A673 (cell line): ENCODE measurements around the gene EMID1. TPM values are rescaled to one million over a fixed set of nuclear protein-coding genes. Genes with fewer than 3 reads are reported as not detected.

Experiments
- BruUV-seq: library from RNA; stranded (reverse); fragments of 400-500 nt; replicated peaks from 2 replicates; lab custom pipeline; 2021; lab: Mats Ljungman, UMichigan
- CTCF ChIA-PET: fragments of 300-600 bp; sonication (Branson Sonifier 250); formaldehyde crosslinking; loops from one replicate; lab custom pipeline; 2022; ENCODE audit warnings: antibody characterized with exemption; lab: Charles Lee
- POLR2A ChIA-PET: fragments of 300-600 bp; sonication (Branson Sonifier 250); formaldehyde crosslinking; loops from one replicate; lab custom pipeline; 2022; ENCODE audit warnings: antibody characterized with exemption; ENCODE audit not compliant: low non-redundant PET; lab: Charles Lee
- DNase-seq: peaks from one replicate; pipeline ENCODE4 v3.0.0-alpha.2; 2015; ENCODE audit warnings: low spot score
- H3K27ac ChIP-seq: fragments of 200-600 bp; sonication (generic); 2 replicates; pipeline ENCODE4 v1.5.1; 2016; ENCODE audit warnings: mixed run types, low read depth, mild to moderate bottlenecking, mixed read lengths, antibody characterized with exemption, low read length; ENCODE audit not compliant: poor library complexity, severe bottlenecking
- H3K27me3 ChIP-seq: fragments of 200-600 bp; sonication (generic); replicated peaks from 2 replicates; pipeline ENCODE4 v1.6.1; 2017; ENCODE audit warnings: mixed run types, low read depth, mild to moderate bottlenecking, mixed read lengths, antibody characterized with exemption, low read length; ENCODE audit not compliant: insufficient read depth, poor library complexity
- H3K36me3 ChIP-seq: fragments of 200-600 bp; sonication (generic); 2 replicates; pipeline ENCODE4 v1.6.1; 2016; ENCODE audit warnings: mixed run types, mild to moderate bottlenecking, mixed read lengths, antibody characterized with exemption, low read length; ENCODE audit not compliant: insufficient read depth, poor library complexity, severe bottlenecking
- H3K4me1 ChIP-seq: fragments of 200-600 bp; sonication (generic); 2 replicates; pipeline ENCODE4 v1.6.1; 2017; ENCODE audit warnings: mixed run types, mild to moderate bottlenecking, mixed read lengths, antibody characterized with exemption, low read length; ENCODE audit not compliant: insufficient read depth, poor library complexity, severe bottlenecking
- H3K4me3 ChIP-seq: fragments of 200-600 bp; sonication (generic); 2 replicates; pipeline ENCODE4 v1.5.1; 2016; ENCODE audit warnings: low read depth, mixed run types, mild to moderate bottlenecking, mixed read lengths, low read length; ENCODE audit not compliant: poor library complexity, severe bottlenecking
- H3K9me3 ChIP-seq: fragments of 200-600 bp; sonication (generic); 2 replicates; pipeline ENCODE4 v1.6.1; 2016; ENCODE audit warnings: mixed run types, low read depth, mild to moderate bottlenecking, mixed read lengths, antibody characterized with exemption, low read length; ENCODE audit not compliant: poor library complexity, severe bottlenecking
- CTCF ChIP-seq: fragments of 300-800, 200-600 bp; sonication (generic); conservative IDR thresholded peaks from 2 replicates; pipeline ENCODE4 v1.5.1; 2017; ENCODE audit warnings: low read depth, mild to moderate bottlenecking, antibody characterized with exemption, low read length, moderate library complexity, mixed read lengths
- EZH2 ChIP-seq: fragments of 200-600 bp; sonication (generic); IDR thresholded peaks from 2 replicates; pipeline ENCODE4 v1.6.1; 2017; ENCODE audit warnings: borderline replicate concordance, low read depth, mild to moderate bottlenecking, mixed read lengths, antibody characterized with exemption, low read length; ENCODE audit not compliant: poor library complexity, severe bottlenecking
- intact Hi-C: fragments of 100-400 bp; cut with micrococcal nuclease; formaldehyde crosslinking; loops from one replicate; pipeline ENCODE4 v1.10.0; 2022; ENCODE audit not compliant: unreplicated experiment
- total RNA-seq: library from RNA; stranded (reverse); gene quantifications from 2 replicates; pipeline ENCODE4 v1.2.3, GENCODE V29; 2021

Gene EMID1
- total RNA-seq, 1 experiment from 2014 or later, result not detected

- Histone ChIP-seq H3K9me3 (no peaks in the 10 kb centered on the region), H3K4me3 (no peak overlapping the region), H3K27ac (no peak overlapping the region), H3K27me3 (no peaks in the 10 kb centered on the region), H3K36me3 (no peaks in the 10 kb centered on the region), H3K4me1 (no peaks in the 10 kb centered on the region)
- TF ChIP-seq EZH2 (no peak), CTCF (no peak)
- no peak for DNase-seq
- BruUV-seq, result no TSS peak
- POLR2A ChIA-PET, result no interaction called here
- intact Hi-C loops, result no loop called here
- CTCF ChIA-PET, result no interaction called here
These were observed 14.8 kb upstream of the EMID1 start for GRCh38 chr22:29190918-29191317.

- BruUV-seq, result no TSS peak
- Histone ChIP-seq H3K27me3 (no peaks in the 10 kb centered on the region), H3K36me3 (no peaks in the 10 kb centered on the region), H3K9me3 (no peaks in the 10 kb centered on the region), H3K4me3 (no peak overlapping the region), H3K27ac (no peak overlapping the region), H3K4me1 (no peaks in the 10 kb centered on the region)
- intact Hi-C loops, result no loop called here
- POLR2A ChIA-PET, result no interaction called here
- DNase-seq, result no peak
- TF ChIP-seq EZH2 (no peak), CTCF (no peak)
- CTCF ChIA-PET, result no interaction called here
These were observed 12.7 kb upstream of the EMID1 start for GRCh38 chr22:29193021-29193420.

- H3K4me1 ChIP-seq, result no peaks in the 10 kb centered on the region
- intact Hi-C loops, result no loop called here
- no peak for DNase-seq
- H3K4me3 ChIP-seq, result no peak overlapping the region
- ChIA-PET POLR2A (no interaction called here), CTCF (no interaction called here)
- no peak overlapping the region for H3K27ac ChIP-seq
- TF ChIP-seq CTCF, result 0 out of 2 replicates have a peak, but pooled peaks have one; percentile 20
- no peak for TF ChIP-seq EZH2
- no peaks in the 10 kb centered on the region for H3K9me3 ChIP-seq
- no peaks in the 10 kb centered on the region for H3K27me3 ChIP-seq
- no TSS peak for BruUV-seq
- H3K36me3 ChIP-seq, result no peaks in the 10 kb centered on the region
These were observed 11.5 kb upstream of the EMID1 start for GRCh38 chr22:29194184-29194583.
